ENCODE measurements around the gene KDM6B.

Gene KDM6B

GRCh38 chr17:7833795-7834541 is at the start of gene KDM6B:
TSS of gene KDM6B (plus strand) at chr17:7834217. CDS start at chr17:7845555, 11,338 bp downstream.
- H3K9ac ChIP-seq (ENCODE audit: low read length): peak within 1 kb of the TSS; percentile 81
- peak; percentile 97 for DNase-seq (ENCODE audit: low read depth)
- H3K4me3 ChIP-seq (ENCODE audit: low read length): peak within 1 kb of the TSS; percentile 88
- H3K36me3 ChIP-seq (ENCODE audit: control insufficient read depth, insufficient read depth, low read length, severe bottlenecking): no peaks in the 10 kb centered on the region
- H3K27me3 ChIP-seq (replicated peaks; ENCODE audit: control insufficient read depth, insufficient read depth, low read length): peaks cover 15% of the 10 kb centered on the region
- H3K4me1 ChIP-seq (ENCODE audit: control insufficient read depth, insufficient read depth, low read length): peaks cover 21% of the 10 kb centered on the region
- no peaks in the 10 kb centered on the region for H3K9me3 ChIP-seq (ENCODE audit: control insufficient read depth, low read length)

- H3K9ac ChIP-seq (ENCODE audit: low read length): no peak overlapping the region
- no peak for DNase-seq (ENCODE audit: low read depth)
Measured at GRCh38 chr17:7786866-7787265, 47.2 kb upstream of the KDM6B start.

GRCh38 chr17:7789131-7789530 is 44.9 kb upstream of the KDM6B start:
- H3K9ac ChIP-seq (ENCODE audit: low read length): no peak overlapping the region
- H3K9me3 ChIP-seq (ENCODE audit: control insufficient read depth, low read length): no peaks in the 10 kb centered on the region
- no peak for DNase-seq (ENCODE audit: low read depth)
- H3K27me3 ChIP-seq (replicated peaks; ENCODE audit: control insufficient read depth, insufficient read depth, low read length): peaks cover 26% of the 10 kb centered on the region
- H3K4me1 ChIP-seq (ENCODE audit: control insufficient read depth, insufficient read depth, low read length): no peaks in the 10 kb centered on the region
- H3K36me3 ChIP-seq (ENCODE audit: control insufficient read depth, insufficient read depth, low read length, severe bottlenecking): no peaks in the 10 kb centered on the region
- H3K4me3 ChIP-seq (ENCODE audit: low read length): no peak overlapping the region

More at GRCh38 chr17:7786866-7787265, 47.2 kb upstream of the KDM6B start:
- peaks cover 15% of the 10 kb centered on the region for H3K27me3 ChIP-seq (replicated peaks; ENCODE audit: control insufficient read depth, insufficient read depth, low read length)
- H3K9me3 ChIP-seq (ENCODE audit: control insufficient read depth, low read length): no peaks in the 10 kb centered on the region
- H3K4me1 ChIP-seq (ENCODE audit: control insufficient read depth, insufficient read depth, low read length): peaks cover 3% of the 10 kb centered on the region
- H3K36me3 ChIP-seq (ENCODE audit: control insufficient read depth, insufficient read depth, low read length, severe bottlenecking): no peaks in the 10 kb centered on the region
- no peak overlapping the region for H3K4me3 ChIP-seq (ENCODE audit: low read length)

- no peak overlapping the region for H3K4me3 ChIP-seq (ENCODE audit: low read length)
- H3K36me3 ChIP-seq (ENCODE audit: control insufficient read depth, insufficient read depth, low read length, severe bottlenecking): no peaks in the 10 kb centered on the region
- no peak for DNase-seq (ENCODE audit: low read depth)
- H3K9me3 ChIP-seq (ENCODE audit: control insufficient read depth, low read length): no peaks in the 10 kb centered on the region
- no peak overlapping the region for H3K9ac ChIP-seq (ENCODE audit: low read length)
- no peaks in the 10 kb centered on the region for H3K4me1 ChIP-seq (ENCODE audit: control insufficient read depth, insufficient read depth, low read length)
- H3K27me3 ChIP-seq (replicated peaks; ENCODE audit: control insufficient read depth, insufficient read depth, low read length): peaks cover 25% of the 10 kb centered on the region
Measured at GRCh38 chr17:7790150-7790549, 43.9 kb upstream of the KDM6B start.

- Histone ChIP-seq H3K4me1 (ENCODE audit: control insufficient read depth, insufficient read depth, low read length) (no peaks in the 10 kb centered on the region), H3K4me3 (ENCODE audit: low read length) (no peak overlapping the region), H3K9ac (ENCODE audit: low read length) (no peak overlapping the region), H3K9me3 (ENCODE audit: control insufficient read depth, low read length) (no peaks in the 10 kb centered on the region), H3K27me3 (replicated peaks; ENCODE audit: control insufficient read depth, insufficient read depth, low read length) (peaks cover 26% of the 10 kb centered on the region), H3K36me3 (ENCODE audit: control insufficient read depth, insufficient read depth, low read length, severe bottlenecking) (no peaks in the 10 kb centered on the region)
- no peak for DNase-seq (ENCODE audit: low read depth)
Measured at GRCh38 chr17:7792611-7793010, 41.4 kb upstream of the KDM6B start.

GRCh38 chr17:7794075-7794663 is 39.8 kb upstream of the KDM6B start:
- Histone ChIP-seq H3K9ac (ENCODE audit: low read length) (no peak overlapping the region), H3K4me3 (ENCODE audit: low read length) (no peak overlapping the region), H3K36me3 (ENCODE audit: control insufficient read depth, insufficient read depth, low read length, severe bottlenecking) (no peaks in the 10 kb centered on the region), H3K27me3 (replicated peaks; ENCODE audit: control insufficient read depth, insufficient read depth, low read length) (peaks cover 38% of the 10 kb centered on the region), H3K4me1 (ENCODE audit: control insufficient read depth, insufficient read depth, low read length) (no peaks in the 10 kb centered on the region), H3K9me3 (ENCODE audit: control insufficient read depth, low read length) (no peaks in the 10 kb centered on the region)
- DNase-seq (ENCODE audit: low read depth): no peak

GRCh38 chr17:7797976-7798375 is 36.0 kb upstream of the KDM6B start:
- no peak for DNase-seq (ENCODE audit: low read depth)
- no peaks in the 10 kb centered on the region for H3K36me3 ChIP-seq (ENCODE audit: control insufficient read depth, insufficient read depth, low read length, severe bottlenecking)
- no peak overlapping the region for H3K9ac ChIP-seq (ENCODE audit: low read length)
- no peaks in the 10 kb centered on the region for H3K4me1 ChIP-seq (ENCODE audit: control insufficient read depth, insufficient read depth, low read length)
- no peak overlapping the region for H3K4me3 ChIP-seq (ENCODE audit: low read length)
- H3K27me3 ChIP-seq (replicated peaks; ENCODE audit: control insufficient read depth, insufficient read depth, low read length): peaks cover 37% of the 10 kb centered on the region
- no peaks in the 10 kb centered on the region for H3K9me3 ChIP-seq (ENCODE audit: control insufficient read depth, low read length)

- Histone ChIP-seq H3K4me1 (ENCODE audit: control insufficient read depth, insufficient read depth, low read length) (peaks cover 4% of the 10 kb centered on the region), H3K4me3 (ENCODE audit: low read length) (no peak overlapping the region), H3K27me3 (replicated peaks; ENCODE audit: control insufficient read depth, insufficient read depth, low read length) (peaks cover 35% of the 10 kb centered on the region), H3K9me3 (ENCODE audit: control insufficient read depth, low read length) (no peaks in the 10 kb centered on the region), H3K36me3 (ENCODE audit: control insufficient read depth, insufficient read depth, low read length, severe bottlenecking) (no peaks in the 10 kb centered on the region), H3K9ac (ENCODE audit: low read length) (no peak overlapping the region)
- DNase-seq (ENCODE audit: low read depth): no peak
Measured at GRCh38 chr17:7798839-7799238, 35.2 kb upstream of the KDM6B start.

- H3K9ac ChIP-seq (ENCODE audit: low read length): no peak overlapping the region
- DNase-seq (ENCODE audit: low read depth): no peak
Measured at GRCh38 chr17:7803981-7804380, 30.0 kb upstream of the KDM6B start.

GRCh38 chr17:7806587-7806986 is 27.4 kb upstream of the KDM6B start:
- H3K36me3 ChIP-seq (ENCODE audit: control insufficient read depth, insufficient read depth, low read length, severe bottlenecking): no peaks in the 10 kb centered on the region
- DNase-seq (ENCODE audit: low read depth): peak; percentile 1
- no peak overlapping the region for H3K4me3 ChIP-seq (ENCODE audit: low read length)
- H3K4me1 ChIP-seq (ENCODE audit: control insufficient read depth, insufficient read depth, low read length): peaks cover 12% of the 10 kb centered on the region
- no peak overlapping the region for H3K9ac ChIP-seq (ENCODE audit: low read length)
- H3K27me3 ChIP-seq (replicated peaks; ENCODE audit: control insufficient read depth, insufficient read depth, low read length): peaks cover 7% of the 10 kb centered on the region
- H3K9me3 ChIP-seq (ENCODE audit: control insufficient read depth, low read length): no peaks in the 10 kb centered on the region

More at GRCh38 chr17:7803981-7804380, 30.0 kb upstream of the KDM6B start:
- Histone ChIP-seq H3K9me3 (ENCODE audit: control insufficient read depth, low read length) (no peaks in the 10 kb centered on the region), H3K4me3 (ENCODE audit: low read length) (peak overlapping the region; percentile 49), H3K27me3 (replicated peaks; ENCODE audit: control insufficient read depth, insufficient read depth, low read length) (peaks cover 9% of the 10 kb centered on the region), H3K36me3 (ENCODE audit: control insufficient read depth, insufficient read depth, low read length, severe bottlenecking) (no peaks in the 10 kb centered on the region), H3K4me1 (ENCODE audit: control insufficient read depth, insufficient read depth, low read length) (peaks cover 12% of the 10 kb centered on the region)

- no peak for DNase-seq (ENCODE audit: low read depth)
- H3K36me3 ChIP-seq (ENCODE audit: control insufficient read depth, insufficient read depth, low read length, severe bottlenecking): no peaks in the 10 kb centered on the region
Measured at GRCh38 chr17:7807206-7807605, 26.8 kb upstream of the KDM6B start.

More at GRCh38 chr17:7807206-7807605, 26.8 kb upstream of the KDM6B start:
- peaks cover 12% of the 10 kb centered on the region for H3K4me1 ChIP-seq (ENCODE audit: control insufficient read depth, insufficient read depth, low read length)
- no peak overlapping the region for H3K9ac ChIP-seq (ENCODE audit: low read length)
- no peak overlapping the region for H3K4me3 ChIP-seq (ENCODE audit: low read length)
- peaks cover 2% of the 10 kb centered on the region for H3K27me3 ChIP-seq (replicated peaks; ENCODE audit: control insufficient read depth, insufficient read depth, low read length)
- no peaks in the 10 kb centered on the region for H3K9me3 ChIP-seq (ENCODE audit: control insufficient read depth, low read length)

Data from adipocyte (in vitro differentiated cells).